Activated CD8-positive, alpha-beta T cell treated with anti-CD3 and anti-CD28 coated beads for 36 hours (primary cell): ENCODE measurements around the gene SEMA4D. TPM values are rescaled to one million over a fixed set of nuclear protein-coding genes. Genes with fewer than 3 reads are reported as not detected.

Source experiments
- ATAC-seq: fragments of 200-7000 bp; cut with Tn5 transposase; one replicate; pipeline ENCODE4 v1.10.0; 2021; ENCODE audit warnings: mild to moderate bottlenecking, moderate library complexity
- CTCF ChIA-PET: fragments of 350-600 bp; sonication (Branson Sonifier 250); formaldehyde crosslinking; loops from one replicate; lab custom pipeline; 2021; ENCODE audit warnings: antibody characterized with exemption; lab: Charles Lee
- POLR2A ChIA-PET: fragments of 350-600 bp; sonication (Branson Sonifier 250); formaldehyde crosslinking; loops from one replicate; lab custom pipeline; 2021; ENCODE audit warnings: antibody characterized with exemption; lab: Charles Lee
- DNase-seq: peaks from one replicate; pipeline ENCODE4 v3.0.0-alpha.2; 2020
- H3K27ac Mint-ChIP-seq: one replicate; pipeline ENCODE4 v1.8.0; 2021; ENCODE audit warnings: mild to moderate bottlenecking, mixed read lengths
- H3K27me3 Mint-ChIP-seq: one replicate; pipeline ENCODE4 v1.8.0; 2021; ENCODE audit warnings: mixed read lengths
- H3K36me3 Mint-ChIP-seq: one replicate; pipeline ENCODE4 v1.8.0; 2021; ENCODE audit warnings: low read depth, mixed read lengths
- H3K4me1 Mint-ChIP-seq: one replicate; pipeline ENCODE4 v1.8.0; 2021; ENCODE audit warnings: low read depth, mixed read lengths
- H3K4me3 Mint-ChIP-seq: one replicate; pipeline ENCODE4 v1.8.0; 2021; ENCODE audit warnings: mild to moderate bottlenecking, moderate library complexity, mixed read lengths
- H3K9me3 Mint-ChIP-seq: one replicate; pipeline ENCODE4 v1.8.0; 2021; ENCODE audit warnings: mixed read lengths
- intact Hi-C: fragments of 100-400 bp; cut with micrococcal nuclease; formaldehyde crosslinking; loops from one replicate; pipeline ENCODE4 v1.10.0; 2022
- total RNA-seq, 2 experiments: library from RNA; stranded (reverse); gene quantifications; one replicate each; pipeline ENCODE4 v1.2.3, GENCODE V29; 2021
- TF ChIP-seq, protein P1 (sequence below): fragments of 200-600 bp; IDR thresholded peaks from one replicate; pipeline ENCODE4 v1.8.0; 2022; ENCODE audit warnings: antibody characterized with exemption, mild to moderate bottlenecking

The SEMA4D gene
- total RNA-seq, 2 experiments from 2014 or later, result 290 to 317 TPM

DNA sequence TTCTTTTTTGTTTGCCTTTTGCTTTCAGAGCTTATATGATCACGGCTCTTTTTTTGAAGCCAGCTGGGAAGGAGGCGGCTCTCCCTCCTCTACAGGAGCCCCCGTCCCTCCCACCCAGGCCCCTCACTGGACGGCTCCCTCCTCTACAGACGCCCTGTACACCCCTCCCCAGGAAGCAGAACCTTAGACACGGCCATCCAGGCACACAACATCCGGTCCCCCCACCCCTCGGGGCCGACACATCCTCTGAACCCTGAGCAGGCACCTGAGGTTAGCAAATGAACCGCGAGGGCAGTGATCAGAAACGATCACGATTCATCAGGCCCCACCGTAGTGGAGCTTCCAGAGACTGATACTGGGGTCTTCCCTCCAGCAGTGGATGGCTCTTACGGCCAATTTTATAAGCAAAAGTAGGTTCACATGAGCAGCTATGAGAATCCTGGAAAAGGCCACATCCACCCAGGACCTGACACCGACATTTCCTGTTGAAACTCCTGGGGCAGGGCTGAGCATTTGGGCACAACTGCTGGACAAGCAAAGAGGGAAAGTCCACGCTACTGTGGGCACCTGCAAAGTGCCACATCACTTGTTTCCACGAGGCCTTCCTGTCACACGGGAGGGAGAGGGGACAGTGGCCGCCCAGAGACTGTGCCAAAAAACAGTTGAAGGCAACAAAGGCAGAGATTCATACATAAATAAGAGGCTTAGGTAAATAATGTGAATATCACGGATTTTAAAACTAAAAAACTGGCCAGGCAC, 78.9 kb downstream of the SEMA4D start:
- intact Hi-C loops, result no loop called here
- Mint-ChIP-seq H3K27ac (peak overlapping the region; percentile 98), H3K36me3 (peaks cover 89% of the 10 kb centered on the region), H3K9me3 (peaks cover 18% of the 10 kb centered on the region), H3K27me3 (no peaks in the 10 kb centered on the region), H3K4me1 (peaks cover 97% of the 10 kb centered on the region), H3K4me3 (peak overlapping the region; percentile 79)
- ChIA-PET POLR2A (interaction anchor here (1.0 to 5.9 kb wide), 14 partner anchors 8 to 104 kb away, joined by 3 to 43 read pairs (median 6); no protein-coding TSS in a partner anchor), CTCF (interaction anchor here (0.8 to 1.1 kb wide), 4 partner anchors 8 to 130 kb away, joined by 3 to 4 read pairs (median 4); no protein-coding TSS in a partner anchor)
- DNase-seq, result peak; percentile 92
- ATAC-seq, result peak; percentile 52
- TF ChIP-seq, protein P1, sequence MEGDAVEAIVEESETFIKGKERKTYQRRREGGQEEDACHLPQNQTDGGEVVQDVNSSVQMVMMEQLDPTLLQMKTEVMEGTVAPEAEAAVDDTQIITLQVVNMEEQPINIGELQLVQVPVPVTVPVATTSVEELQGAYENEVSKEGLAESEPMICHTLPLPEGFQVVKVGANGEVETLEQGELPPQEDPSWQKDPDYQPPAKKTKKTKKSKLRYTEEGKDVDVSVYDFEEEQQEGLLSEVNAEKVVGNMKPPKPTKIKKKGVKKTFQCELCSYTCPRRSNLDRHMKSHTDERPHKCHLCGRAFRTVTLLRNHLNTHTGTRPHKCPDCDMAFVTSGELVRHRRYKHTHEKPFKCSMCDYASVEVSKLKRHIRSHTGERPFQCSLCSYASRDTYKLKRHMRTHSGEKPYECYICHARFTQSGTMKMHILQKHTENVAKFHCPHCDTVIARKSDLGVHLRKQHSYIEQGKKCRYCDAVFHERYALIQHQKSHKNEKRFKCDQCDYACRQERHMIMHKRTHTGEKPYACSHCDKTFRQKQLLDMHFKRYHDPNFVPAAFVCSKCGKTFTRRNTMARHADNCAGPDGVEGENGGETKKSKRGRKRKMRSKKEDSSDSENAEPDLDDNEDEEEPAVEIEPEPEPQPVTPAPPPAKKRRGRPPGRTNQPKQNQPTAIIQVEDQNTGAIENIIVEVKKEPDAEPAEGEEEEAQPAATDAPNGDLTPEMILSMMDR, result no peak

DNA sequence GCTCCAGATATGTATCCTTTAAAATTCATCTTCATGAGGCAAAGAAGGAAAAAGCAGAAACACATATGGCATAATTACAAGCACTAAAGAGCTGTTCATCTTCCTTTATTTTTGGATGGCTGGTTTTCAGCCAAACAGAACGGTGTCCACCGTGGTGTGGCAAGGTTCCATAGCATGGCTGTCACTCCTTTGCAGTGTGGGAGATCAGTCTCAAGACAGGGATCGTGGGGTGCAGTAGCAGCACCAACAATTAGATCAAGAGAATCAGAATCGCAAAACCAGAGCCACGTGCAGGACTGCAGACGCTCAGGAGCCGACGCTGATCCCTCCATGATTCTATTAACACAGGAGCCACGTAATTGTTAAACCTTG, 79.5 kb downstream of the SEMA4D start:
- H3K27ac Mint-ChIP-seq, result peak overlapping the region; percentile 98
- no peaks in the 10 kb centered on the region for H3K27me3 Mint-ChIP-seq
- peaks cover 16% of the 10 kb centered on the region for H3K9me3 Mint-ChIP-seq
- no peak for DNase-seq
- ChIA-PET POLR2A (interaction anchor here (1.0 to 5.9 kb wide), 13 partner anchors 8 to 60 kb away, joined by 3 to 43 read pairs (median 7); no protein-coding TSS in a partner anchor), CTCF (interaction anchor here (0.9 to 3.1 kb wide), 5 partner anchors 9 to 130 kb away, joined by 3 to 13 read pairs (median 4); no protein-coding TSS in a partner anchor)
- peak overlapping the region; percentile 79 for H3K4me3 Mint-ChIP-seq
- peaks cover 97% of the 10 kb centered on the region for H3K4me1 Mint-ChIP-seq
- intact Hi-C loops, result no loop called here
- TF ChIP-seq, protein P1, result no peak
- no peak for ATAC-seq
- peaks cover 89% of the 10 kb centered on the region for H3K36me3 Mint-ChIP-seq

DNA sequence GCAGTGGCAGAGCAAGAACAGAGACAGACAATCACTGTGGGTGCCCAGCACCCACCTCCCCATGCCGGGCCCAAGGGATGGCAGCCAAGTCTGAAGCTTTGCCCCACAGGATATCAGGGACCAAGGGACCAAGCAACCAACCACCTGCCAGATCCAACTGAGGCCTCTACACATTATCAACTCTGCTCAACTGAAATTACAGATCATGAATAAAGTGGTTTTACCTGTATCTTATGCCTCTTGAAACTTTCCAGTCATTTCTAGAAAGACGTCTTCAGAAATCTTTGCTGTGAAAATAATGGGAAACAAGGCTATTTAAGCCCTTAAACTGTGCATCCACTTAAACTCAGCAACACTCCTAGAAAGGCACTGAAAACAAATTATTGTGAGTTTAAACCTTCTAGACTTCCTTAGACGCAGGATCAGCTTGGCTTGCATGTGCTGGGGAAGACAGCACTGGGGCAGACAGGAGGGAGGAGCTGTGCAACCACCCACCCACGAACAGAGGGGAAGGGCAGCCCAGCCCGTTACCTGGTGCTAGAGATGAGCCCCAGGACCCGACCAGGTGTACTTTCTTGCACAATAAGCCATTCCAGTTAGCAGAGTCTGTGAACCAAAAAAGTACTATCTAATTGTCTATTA, 80.0 kb downstream of the SEMA4D start:
- H3K36me3 Mint-ChIP-seq, result peaks cover 94% of the 10 kb centered on the region
- TF ChIP-seq, protein P1, result no peak
- POLR2A ChIA-PET, result interaction anchor here (0.9 to 5.9 kb wide), 13 partner anchors 8 to 108 kb away, joined by 3 to 43 read pairs (median 7); no protein-coding TSS in a partner anchor
- peak overlapping the region; percentile 79 for H3K4me3 Mint-ChIP-seq
- peak; percentile 45 for DNase-seq
- CTCF ChIA-PET, result interaction anchor here (0.9 to 3.1 kb wide), 6 partner anchors 9 to 131 kb away, joined by 3 to 13 read pairs (median 4); no protein-coding TSS in a partner anchor
- intact Hi-C loops, result no loop called here
- ATAC-seq, result no peak
- peak overlapping the region; percentile 98 for H3K27ac Mint-ChIP-seq
- H3K27me3 Mint-ChIP-seq, result no peaks in the 10 kb centered on the region
- H3K9me3 Mint-ChIP-seq, result peaks cover 16% of the 10 kb centered on the region
- H3K4me1 Mint-ChIP-seq, result peaks cover 97% of the 10 kb centered on the region

DNA sequence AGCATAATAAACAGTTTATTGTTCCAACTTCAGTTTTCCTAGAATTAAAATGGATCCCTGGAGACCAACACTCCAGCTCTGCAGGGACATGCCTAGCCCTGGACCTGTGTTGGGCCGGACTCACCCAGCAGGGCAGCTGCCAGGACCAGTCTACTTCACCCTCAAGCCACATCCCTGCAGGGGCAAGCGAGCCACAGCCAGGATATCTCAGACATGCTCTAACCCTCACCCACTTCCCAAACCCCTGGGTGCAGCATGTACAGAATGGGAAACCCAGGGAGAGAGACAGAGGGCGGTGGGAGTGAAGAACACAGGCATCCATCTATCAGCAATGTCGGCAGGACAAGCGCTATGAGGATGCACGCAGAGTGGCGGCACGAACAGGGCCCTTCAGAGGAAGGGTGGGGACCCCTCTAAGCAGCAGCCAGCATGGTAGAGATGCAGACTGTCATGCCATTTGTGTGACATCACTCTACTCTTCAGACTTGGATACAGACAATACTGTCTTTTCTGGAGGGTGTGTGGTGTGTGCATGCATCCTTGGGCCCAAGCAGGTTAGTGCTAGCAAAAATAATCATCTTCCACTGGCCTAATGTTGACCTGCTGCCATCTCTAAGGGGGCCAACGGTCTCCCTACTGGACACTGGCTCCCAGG, 83.1 kb downstream of the SEMA4D start:
- TF ChIP-seq, protein P1, result no peak
- Mint-ChIP-seq H3K36me3 (peaks cover 99% of the 10 kb centered on the region), H3K4me3 (peak overlapping the region; percentile 28), H3K27ac (peak overlapping the region; percentile 67), H3K4me1 (peaks cover 97% of the 10 kb centered on the region), H3K9me3 (peaks cover 23% of the 10 kb centered on the region), H3K27me3 (no peaks in the 10 kb centered on the region)
- ChIA-PET POLR2A (interaction anchor here (0.7 kb wide), 1 partner anchor 78 kb away, joined by 3 read pairs; no protein-coding TSS in a partner anchor), CTCF (interaction anchor here (0.8 to 0.9 kb wide), 2 partner anchors 9 to 15 kb away, joined by 3 read pairs; no protein-coding TSS in a partner anchor)
- ATAC-seq (no peak), DNase-seq (no peak)
- intact Hi-C loops, result no loop called here
